ENCODE measurements around the gene ZNF180.
"Not testable (repeated sequence)": the region's sequence is repeated elsewhere in the genome, so short reads cannot be mapped to it uniquely, and the experiment has no call there.

ZNF180 gene

GRCh38 chr19:44525721-44526430 lies 25.6 kb upstream of the ZNF180 start:
- in situ Hi-C loops (cut with HindIII; ENCODE audit: low pct_unique_long_range_greater_than_20kb, low sequenced_read_pairs) = no loop called here
- DNase-seq (ENCODE audit: low read depth in 1 of 2, low spot score in 1 of 2) = no peak
- no peak for TF ChIP-seq JUND (IDR thresholded peaks at IDR 0.05; ENCODE audit: low read depth)

- no peak for DNase-seq (ENCODE audit: low read depth in 1 of 2, low spot score in 1 of 2)
- in situ Hi-C loops (cut with HindIII; ENCODE audit: low pct_unique_long_range_greater_than_20kb, low sequenced_read_pairs) = no loop called here
- TF ChIP-seq JUND (IDR thresholded peaks at IDR 0.05; ENCODE audit: low read depth) = no peak
Measured at GRCh38 chr19:44521370-44521769, 21.0 kb upstream of the ZNF180 start.

- no peak for TF ChIP-seq JUND (IDR thresholded peaks at IDR 0.05; ENCODE audit: low read depth)
- in situ Hi-C loops (cut with HindIII; ENCODE audit: low pct_unique_long_range_greater_than_20kb, low sequenced_read_pairs) = no loop called here
- DNase-seq (ENCODE audit: low read depth in 1 of 2, low spot score in 1 of 2) = no peak
Measured at GRCh38 chr19:44517146-44517545, 16.8 kb upstream of the ZNF180 start.

GRCh38 chr19:44515907-44516306 lies 15.6 kb upstream of the ZNF180 start:
- no peak for TF ChIP-seq JUND (IDR thresholded peaks at IDR 0.05; ENCODE audit: low read depth)
- in situ Hi-C loops (cut with HindIII; ENCODE audit: low pct_unique_long_range_greater_than_20kb, low sequenced_read_pairs) = no loop called here

GRCh38 chr19:44515031-44515430 lies 14.7 kb upstream of the ZNF180 start:
- in situ Hi-C loops (cut with HindIII; ENCODE audit: low pct_unique_long_range_greater_than_20kb, low sequenced_read_pairs) = no loop called here
- TF ChIP-seq JUND (IDR thresholded peaks at IDR 0.05; ENCODE audit: low read depth) = no peak
- DNase-seq (ENCODE audit: low read depth in 1 of 2, low spot score in 1 of 2) = no peak

More at GRCh38 chr19:44515907-44516306, 15.6 kb upstream of the ZNF180 start:
- DNase-seq (ENCODE audit: low read depth in 1 of 2, low spot score in 1 of 2) = no peak

- DNase-seq (ENCODE audit: low read depth in 1 of 2, low spot score in 1 of 2) = peak in 1 of 2 experiments; percentile 63
- in situ Hi-C loops (cut with HindIII; ENCODE audit: low pct_unique_long_range_greater_than_20kb, low sequenced_read_pairs) = no loop called here
- TF ChIP-seq JUND (IDR thresholded peaks at IDR 0.05; ENCODE audit: low read depth) = no peak
Measured at GRCh38 chr19:44512326-44513298, 12.3 kb upstream of the ZNF180 start.

GRCh38 chr19:44509478-44509877 lies 9.2 kb upstream of the ZNF180 start:
- TF ChIP-seq JUND (IDR thresholded peaks at IDR 0.05; ENCODE audit: low read depth) = no peak
- in situ Hi-C loops (cut with HindIII; ENCODE audit: low pct_unique_long_range_greater_than_20kb, low sequenced_read_pairs) = no loop called here

GRCh38 chr19:44499559-44499958 lies 763 bp downstream of the ZNF180 start:
- in situ Hi-C loops (cut with HindIII; ENCODE audit: low pct_unique_long_range_greater_than_20kb, low sequenced_read_pairs) = no loop called here
- TF ChIP-seq JUND (IDR thresholded peaks at IDR 0.05; ENCODE audit: low read depth) = no peak
- DNase-seq (ENCODE audit: low read depth in 1 of 2, low spot score in 1 of 2) = no peak

More at GRCh38 chr19:44509478-44509877, 9.2 kb upstream of the ZNF180 start:
- DNase-seq (ENCODE audit: low read depth in 1 of 2, low spot score in 1 of 2) = no peak

- no peak for DNase-seq (ENCODE audit: low read depth in 1 of 2, low spot score in 1 of 2)
- in situ Hi-C loops (cut with HindIII; ENCODE audit: low pct_unique_long_range_greater_than_20kb, low sequenced_read_pairs) = no loop called here
- no peak for TF ChIP-seq JUND (IDR thresholded peaks at IDR 0.05; ENCODE audit: low read depth)
Measured at GRCh38 chr19:44498988-44499387, 1.3 kb downstream of the ZNF180 start.

GRCh38 chr19:44496711-44497110 lies 3.6 kb downstream of the ZNF180 start:
- DNase-seq (ENCODE audit: low read depth in 1 of 2, low spot score in 1 of 2) = no peak
- TF ChIP-seq JUND (IDR thresholded peaks at IDR 0.05; ENCODE audit: low read depth) = no peak
- in situ Hi-C loops (cut with HindIII; ENCODE audit: low pct_unique_long_range_greater_than_20kb, low sequenced_read_pairs) = no loop called here

GRCh38 chr19:44476559-44477408 lies 23.5 kb downstream of the ZNF180 start:
- in situ Hi-C loops (cut with HindIII; ENCODE audit: low pct_unique_long_range_greater_than_20kb, low sequenced_read_pairs) = no loop called here
- peak in 1 of 2 experiments; percentile 42 for DNase-seq (ENCODE audit: low read depth in 1 of 2, low spot score in 1 of 2)
- no peak for TF ChIP-seq JUND (IDR thresholded peaks at IDR 0.05; ENCODE audit: low read depth)

GRCh38 chr19:44468730-44469129 lies 31.6 kb downstream of the ZNF180 start:
- DNase-seq (ENCODE audit: low read depth in 1 of 2, low spot score in 1 of 2); in situ Hi-C loops (cut with HindIII; ENCODE audit: low pct_unique_long_range_greater_than_20kb, low sequenced_read_pairs): not testable (repeated sequence)

GRCh38 chr19:44462600-44463286 lies 37.6 kb downstream of the ZNF180 start:
- in situ Hi-C loops (cut with HindIII; ENCODE audit: low pct_unique_long_range_greater_than_20kb, low sequenced_read_pairs); DNase-seq (ENCODE audit: low read depth in 1 of 2, low spot score in 1 of 2): not testable (repeated sequence)

- in situ Hi-C loops (cut with HindIII; ENCODE audit: low pct_unique_long_range_greater_than_20kb, low sequenced_read_pairs); DNase-seq (ENCODE audit: low read depth in 1 of 2, low spot score in 1 of 2): not testable (repeated sequence)
Measured at GRCh38 chr19:44456016-44456415, 44.3 kb downstream of the ZNF180 start.

Measured in T47D (cell line).